ENCODE measurements around the gene RPL35A.

Gene RPL35A

GRCh38 chr3:197996855-197997254, 46.9 kb downstream of the RPL35A start:
- DNase-seq (ENCODE audit: low read depth in 3 of 3, low spot score in 1 of 3): no peak

DNA sequence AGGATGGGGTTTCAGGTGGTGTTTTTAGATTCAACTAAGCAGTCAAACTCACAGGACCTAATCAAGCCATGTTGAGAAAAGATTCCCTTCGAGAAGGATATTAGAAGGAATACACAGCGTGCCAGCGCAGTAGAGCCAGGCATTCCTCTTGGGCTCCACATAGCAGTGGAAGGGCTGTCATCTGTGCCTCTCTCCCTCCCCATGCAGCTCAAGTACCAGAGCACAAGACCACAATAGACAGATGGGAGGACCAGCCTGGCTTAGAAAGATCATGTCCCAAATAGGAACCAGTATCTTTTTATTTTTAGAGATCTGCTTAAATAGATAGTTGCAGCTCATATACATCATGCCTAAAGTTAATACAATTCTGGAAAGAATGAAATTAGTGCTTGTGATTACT, 47.9 kb downstream of the RPL35A start:
- DNase-seq (ENCODE audit: low read depth in 3 of 3, low spot score in 1 of 3): no peak

Data from stimulated activated CD4-positive, alpha-beta T cell treated with anti-CD3 and anti-CD28 coated beads, TNF-alpha, amount 100 ng/mL, for 1 hour (primary cell).